Measurements from ENCODE around the gene RRP1. TPM values are rescaled to one million over a fixed set of nuclear protein-coding genes. Genes with fewer than 3 reads are reported as not detected.

RRP1 gene
- total RNA-seq, 1 donor from 2014 or later: 43.6 TPM

GRCh38 chr21:43800566-43800965, 11.2 kb downstream of the RRP1 start:
- TF ChIP-seq CTCF (conservative IDR thresholded peaks at IDR 0.05): no peak
- no peaks in the 10 kb centered on the region for H3K4me1 Mint-ChIP-seq (ENCODE audit: unreplicated experiment)
- DNase-seq (ENCODE audit: extremely low spot score, unreplicated experiment): no peak
- no peak overlapping the region for H3K4me3 Mint-ChIP-seq
- no peaks in the 10 kb centered on the region for H3K9me3 Mint-ChIP-seq
- H3K36me3 Mint-ChIP-seq: no peaks in the 10 kb centered on the region
- H3K27ac Mint-ChIP-seq: no peak overlapping the region
- H3K27me3 Mint-ChIP-seq: no peaks in the 10 kb centered on the region

GRCh38 chr21:43801006-43801783, 11.8 kb downstream of the RRP1 start:
- no peak overlapping the region for H3K27ac Mint-ChIP-seq
- DNase-seq (ENCODE audit: extremely low spot score, unreplicated experiment): no peak
- no peak for TF ChIP-seq CTCF (conservative IDR thresholded peaks at IDR 0.05)
- no peaks in the 10 kb centered on the region for H3K9me3 Mint-ChIP-seq
- H3K36me3 Mint-ChIP-seq: no peaks in the 10 kb centered on the region
- H3K4me3 Mint-ChIP-seq: no peak overlapping the region
- H3K4me1 Mint-ChIP-seq (ENCODE audit: unreplicated experiment): no peaks in the 10 kb centered on the region
- H3K27me3 Mint-ChIP-seq: no peaks in the 10 kb centered on the region

- TF ChIP-seq CTCF (conservative IDR thresholded peaks at IDR 0.05): no peak
- Mint-ChIP-seq H3K27ac (no peak overlapping the region), H3K9me3 (no peaks in the 10 kb centered on the region), H3K27me3 (no peaks in the 10 kb centered on the region), H3K4me1 (ENCODE audit: unreplicated experiment) (no peaks in the 10 kb centered on the region), H3K36me3 (no peaks in the 10 kb centered on the region), H3K4me3 (no peak overlapping the region)
- DNase-seq (ENCODE audit: extremely low spot score, unreplicated experiment): no peak
These were observed 13.4 kb downstream of the RRP1 start for GRCh38 chr21:43802713-43803313.

DNA sequence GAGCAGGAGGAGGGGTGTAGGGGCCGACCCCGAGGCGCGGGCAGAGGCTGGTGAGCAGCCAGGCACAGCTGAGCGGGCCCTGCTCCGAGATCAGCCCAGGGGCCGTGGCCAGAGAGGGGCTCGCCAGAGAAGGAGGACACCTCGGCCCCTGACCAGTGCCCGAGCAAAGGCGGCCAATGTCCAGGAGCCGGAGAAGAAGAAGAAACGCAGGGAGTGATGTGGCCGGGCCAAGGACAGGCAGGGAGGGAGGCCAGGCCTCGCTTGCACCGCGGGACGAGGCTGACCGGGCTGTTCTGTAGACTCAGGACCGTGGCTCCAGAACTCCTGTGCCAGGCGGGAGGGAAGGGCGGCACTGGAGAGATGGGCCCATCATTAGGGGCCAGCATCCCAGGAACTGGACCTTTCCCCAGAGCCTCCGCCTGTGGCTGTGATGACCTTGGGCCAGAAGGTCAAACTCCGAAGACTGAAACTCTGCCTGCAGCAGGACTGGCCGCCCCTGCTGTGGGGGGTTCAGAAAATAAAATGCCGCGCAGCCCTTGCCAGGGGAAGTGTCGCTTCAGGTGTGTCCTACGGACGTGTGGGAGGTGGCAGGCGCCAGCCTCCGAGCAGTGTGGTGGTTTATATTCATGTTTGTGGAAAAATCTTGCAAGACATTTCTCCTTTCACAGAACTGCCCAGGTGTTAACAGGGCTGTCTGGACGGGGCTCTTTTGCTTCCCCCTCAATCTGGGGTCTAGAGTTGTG, 14.4 kb downstream of the RRP1 start:
- TF ChIP-seq CTCF (conservative IDR thresholded peaks at IDR 0.05): no peak
- Mint-ChIP-seq H3K4me1 (ENCODE audit: unreplicated experiment) (no peaks in the 10 kb centered on the region), H3K9me3 (no peaks in the 10 kb centered on the region), H3K27me3 (no peaks in the 10 kb centered on the region), H3K27ac (no peak overlapping the region), H3K36me3 (no peaks in the 10 kb centered on the region), H3K4me3 (no peak overlapping the region)
- no peak for DNase-seq (ENCODE audit: extremely low spot score, unreplicated experiment)

GRCh38 chr21:43805275-43805800, 16.0 kb downstream of the RRP1 start:
- no peak for TF ChIP-seq CTCF (conservative IDR thresholded peaks at IDR 0.05)
- Mint-ChIP-seq H3K4me3 (no peak overlapping the region), H3K36me3 (no peaks in the 10 kb centered on the region), H3K9me3 (no peaks in the 10 kb centered on the region), H3K27ac (no peak overlapping the region), H3K27me3 (no peaks in the 10 kb centered on the region), H3K4me1 (ENCODE audit: unreplicated experiment) (no peaks in the 10 kb centered on the region)
- DNase-seq (ENCODE audit: extremely low spot score, unreplicated experiment): no peak

All from type B pancreatic cell (in vitro differentiated cells).